HG02870 (cell line): Measurements from ENCODE around the gene LRP5.
"Not testable (repeated sequence)": the region's sequence is repeated elsewhere in the genome, so short reads cannot be mapped to it uniquely, and the experiment has no call there.

Source experiments
- ATAC-seq: cut with Tn5 transposase; IDR thresholded peaks from one replicate; pipeline ENCODE4 v1.9.1; 2021; ENCODE audit warnings: mild to moderate bottlenecking, moderate library complexity; ENCODE audit not compliant: unreplicated experiment

Gene LRP5

GRCh38 chr11:68460741-68461574 is 148.6 kb downstream of the LRP5 start, which contains the start of gene PPP6R3:
TSS of gene PPP6R3 (plus strand) at chr11:68460752. CDS start at chr11:68537665, 76,913 bp downstream.
- peak; percentile 23 for ATAC-seq

DNA sequence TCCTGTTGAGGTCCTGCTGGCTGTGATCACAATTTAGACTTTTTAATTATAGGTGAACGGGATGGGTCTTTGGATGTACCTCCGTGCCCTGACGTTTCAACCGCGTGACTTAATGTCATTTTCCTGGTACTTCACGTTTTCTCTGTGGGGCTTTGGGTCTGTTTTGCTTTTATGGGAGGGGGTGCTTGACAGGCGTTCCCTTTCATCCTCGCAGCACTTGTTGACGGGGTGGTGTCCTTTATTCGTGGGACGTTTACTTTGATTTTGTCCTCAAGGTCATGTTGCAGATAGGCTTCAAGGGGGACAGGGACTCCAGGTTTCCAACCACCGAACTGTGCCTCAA is 149.2 kb downstream of the LRP5 start:
- no peak for ATAC-seq

GRCh38 chr11:68463714-68464113 is 151.3 kb downstream of the LRP5 start:
- ATAC-seq: no peak

- ATAC-seq: no peak
Measured at GRCh38 chr11:68467201-68467834, 154.9 kb downstream of the LRP5 start.

DNA sequence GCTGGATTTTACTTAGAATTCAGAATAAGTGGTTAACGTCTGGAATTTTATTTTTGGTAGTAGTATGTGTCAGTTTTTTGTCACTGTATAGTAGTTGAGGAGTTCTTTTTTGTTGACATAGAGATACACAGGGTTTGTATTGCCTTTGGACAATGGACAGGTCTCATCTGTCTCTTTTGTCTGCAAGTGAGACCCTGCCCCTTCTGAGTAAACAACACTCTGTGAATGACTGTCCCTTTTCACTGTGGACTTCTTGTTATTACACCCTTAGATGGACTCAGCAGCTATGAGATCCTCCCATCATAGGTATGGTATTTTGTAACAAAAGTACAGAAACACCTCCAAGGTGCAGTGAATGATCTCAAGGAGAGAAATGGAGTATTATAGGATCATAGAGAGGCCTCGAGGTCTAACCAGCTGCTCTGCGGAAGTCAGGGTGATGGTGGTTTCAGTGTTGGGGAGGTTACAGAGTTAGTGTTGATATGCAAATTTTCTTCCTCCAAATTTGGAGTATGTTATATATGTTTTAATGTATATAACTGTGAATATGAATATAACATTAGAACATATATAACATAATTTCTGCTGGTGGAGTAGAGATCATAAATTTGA is 155.9 kb downstream of the LRP5 start:
- no peak for ATAC-seq

DNA sequence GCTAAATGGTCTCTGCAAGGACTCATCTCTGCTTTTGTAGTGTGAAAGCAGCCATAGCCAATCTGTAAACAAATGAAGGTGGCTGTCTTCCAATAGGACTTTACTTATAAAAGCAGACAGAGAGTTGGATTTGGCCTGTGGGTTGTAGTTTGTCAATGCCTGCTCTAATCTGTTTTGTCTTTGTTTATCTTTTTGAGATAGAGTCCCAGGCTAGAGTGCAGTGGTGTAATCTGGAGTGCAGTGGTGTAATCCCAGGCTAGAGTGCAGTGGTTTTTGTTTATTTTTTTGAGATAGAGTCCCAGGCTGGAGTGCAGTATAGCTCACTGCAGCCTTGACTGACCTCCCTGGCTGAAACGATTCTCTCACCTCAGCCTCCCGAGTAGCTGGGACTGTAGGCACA is 156.7 kb downstream of the LRP5 start:
- no peak for ATAC-seq

DNA sequence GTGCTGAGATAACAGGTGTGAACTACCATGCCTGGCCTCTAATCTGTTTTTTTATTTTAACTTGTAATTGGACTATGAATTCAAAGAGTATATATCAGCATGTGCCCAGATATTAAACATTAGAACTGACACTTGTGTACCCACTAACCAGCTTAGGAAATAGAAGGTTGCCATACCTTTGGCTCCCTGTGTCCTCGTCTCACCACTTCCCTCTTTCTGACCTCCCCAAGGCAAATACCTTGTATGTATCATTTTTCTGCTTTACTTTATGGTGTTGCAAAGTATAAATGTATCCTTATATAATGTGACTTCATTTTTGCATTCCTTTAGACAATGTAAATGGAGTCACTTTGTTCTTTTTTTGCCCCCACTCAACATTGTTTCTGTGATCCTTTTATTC is 157.3 kb downstream of the LRP5 start:
- no peak for ATAC-seq

GRCh38 chr11:68470304-68470811 is 158.0 kb downstream of the LRP5 start:
- ATAC-seq: no peak

GRCh38 chr11:68471360-68472340 is 159.3 kb downstream of the LRP5 start:
- ATAC-seq: no peak

GRCh38 chr11:68472778-68473177 is 160.4 kb downstream of the LRP5 start:
- ATAC-seq: no peak

GRCh38 chr11:68473693-68474092 is 161.3 kb downstream of the LRP5 start:
- no peak for ATAC-seq

GRCh38 chr11:68475626-68476025 is 163.2 kb downstream of the LRP5 start:
- ATAC-seq: not testable (repeated sequence)

DNA sequence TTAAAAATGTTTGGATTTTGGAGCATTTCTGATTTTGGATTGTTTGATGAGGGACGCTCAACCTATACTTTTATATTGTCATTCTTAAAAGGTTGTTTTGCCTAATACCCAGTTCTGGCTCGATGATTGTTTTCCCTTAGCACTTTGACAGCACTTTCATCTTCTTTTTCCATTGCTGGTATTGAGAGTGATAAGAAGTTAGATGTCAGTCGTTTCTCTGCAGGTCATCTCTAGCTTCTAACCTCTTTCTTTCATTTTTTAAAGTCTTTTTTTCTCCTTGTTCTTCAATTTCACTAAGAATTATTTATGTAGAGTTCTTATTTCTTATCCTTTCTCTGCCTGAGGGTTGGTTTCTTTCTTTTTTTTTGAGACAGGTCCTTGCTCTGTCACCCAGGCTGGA is 167.0 kb downstream of the LRP5 start:
- no peak for ATAC-seq

DNA sequence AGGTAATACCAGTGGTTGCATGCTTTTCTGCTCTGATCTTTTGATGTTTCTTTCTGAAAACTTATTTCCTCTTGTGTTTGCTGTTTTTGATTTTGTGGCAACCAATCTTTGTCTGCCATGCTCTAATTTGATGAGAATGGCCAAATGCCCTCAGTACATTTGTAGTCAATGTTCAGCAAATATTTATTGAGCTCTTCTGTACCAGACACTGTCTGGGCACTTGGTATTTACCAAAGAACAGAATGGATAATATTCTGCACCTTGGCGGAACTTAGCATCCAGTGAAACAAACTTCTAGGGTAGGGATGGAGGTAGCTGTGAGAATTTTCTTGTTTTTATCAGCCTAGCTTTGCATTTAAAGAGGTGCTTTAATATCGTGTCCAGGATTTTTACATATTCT is 167.8 kb downstream of the LRP5 start:
- no peak for ATAC-seq

DNA sequence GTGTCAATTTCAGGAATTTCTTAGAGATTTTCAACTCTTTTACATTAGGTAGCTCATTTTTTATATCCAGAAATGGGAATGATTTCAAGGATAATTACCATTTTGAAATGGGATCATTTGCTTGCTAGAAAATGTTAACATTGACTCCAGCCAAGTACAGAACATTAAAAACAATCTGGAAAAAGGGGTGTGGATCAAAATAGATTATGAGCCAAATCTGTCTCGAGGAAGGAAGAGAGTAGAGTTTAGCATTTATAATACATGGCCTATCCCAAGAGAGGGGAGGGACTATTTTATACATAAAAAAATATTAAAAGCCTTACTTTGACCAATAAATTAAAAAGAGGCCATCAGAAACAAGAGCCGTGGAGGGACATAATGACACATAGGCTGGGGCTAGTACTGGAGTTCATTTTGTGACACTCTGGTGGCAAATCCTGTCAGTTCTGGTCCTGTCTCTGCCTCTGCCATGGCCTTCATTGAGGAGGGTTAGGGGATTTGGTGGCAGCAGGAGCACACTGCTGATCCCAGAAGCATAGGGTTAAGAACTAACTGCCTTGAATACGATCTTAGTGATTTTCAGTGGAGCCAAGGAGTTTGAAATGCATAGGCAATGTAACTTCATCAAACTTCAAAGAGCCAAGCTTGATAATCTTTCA is 168.6 kb downstream of the LRP5 start:
- ATAC-seq: no peak

- no peak for ATAC-seq
Measured at GRCh38 chr11:68481579-68482240, 169.3 kb downstream of the LRP5 start.

- ATAC-seq: no peak
Measured at GRCh38 chr11:68488623-68489022, 176.2 kb downstream of the LRP5 start.

DNA sequence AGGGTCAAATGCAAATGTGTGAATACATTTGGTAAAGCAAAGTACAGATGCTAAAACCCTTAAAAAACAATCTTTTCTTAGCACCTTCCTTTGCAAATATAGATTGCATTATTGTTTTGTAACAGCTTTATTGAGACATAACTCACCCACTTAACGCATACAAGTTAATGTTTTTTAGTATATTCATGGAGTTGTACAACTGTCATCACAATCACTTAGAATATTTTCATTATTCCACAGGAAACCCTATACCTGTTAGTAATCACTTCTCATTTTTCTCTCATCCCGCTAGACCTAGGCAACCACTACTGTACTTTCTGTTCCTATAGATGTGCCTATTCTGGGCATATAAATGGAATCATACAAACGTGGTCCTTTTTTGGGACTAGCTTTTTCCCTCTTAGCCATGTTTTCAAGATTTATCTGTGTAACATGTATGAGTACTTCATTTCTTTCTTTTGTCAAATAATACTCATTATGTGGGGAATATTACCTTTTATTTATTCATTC is 182.9 kb downstream of the LRP5 start:
- ATAC-seq: no peak

- ATAC-seq: no peak
Measured at GRCh38 chr11:68495872-68496271, 183.5 kb downstream of the LRP5 start.
